ENCODE data around the gene MELK.
"Not testable (repeated sequence)": the region's sequence is repeated elsewhere in the genome, so short reads cannot be mapped to it uniquely, and the experiment has no call there.

DNA sequence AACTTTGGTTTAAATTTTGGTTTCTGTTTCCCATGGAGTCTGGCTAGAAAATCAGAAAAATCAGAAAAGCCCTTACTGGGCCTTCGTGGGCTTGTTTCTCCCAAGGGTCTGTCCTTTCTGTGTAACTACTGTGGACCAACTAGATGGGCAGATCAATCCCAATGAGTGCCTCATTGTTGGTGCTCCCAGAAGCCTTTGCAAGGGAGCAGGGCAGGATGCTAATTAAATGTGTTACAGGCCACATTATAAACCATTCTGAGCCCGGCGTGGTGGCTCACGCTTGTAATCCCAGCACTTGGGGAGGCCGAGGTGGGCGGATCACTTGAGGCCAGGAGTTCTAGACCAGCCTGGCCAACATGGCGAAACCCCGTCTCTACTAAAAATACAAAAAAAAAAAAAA, 1.4 kb downstream of the MELK start:
- TF ChIP-seq, protein P1, sequence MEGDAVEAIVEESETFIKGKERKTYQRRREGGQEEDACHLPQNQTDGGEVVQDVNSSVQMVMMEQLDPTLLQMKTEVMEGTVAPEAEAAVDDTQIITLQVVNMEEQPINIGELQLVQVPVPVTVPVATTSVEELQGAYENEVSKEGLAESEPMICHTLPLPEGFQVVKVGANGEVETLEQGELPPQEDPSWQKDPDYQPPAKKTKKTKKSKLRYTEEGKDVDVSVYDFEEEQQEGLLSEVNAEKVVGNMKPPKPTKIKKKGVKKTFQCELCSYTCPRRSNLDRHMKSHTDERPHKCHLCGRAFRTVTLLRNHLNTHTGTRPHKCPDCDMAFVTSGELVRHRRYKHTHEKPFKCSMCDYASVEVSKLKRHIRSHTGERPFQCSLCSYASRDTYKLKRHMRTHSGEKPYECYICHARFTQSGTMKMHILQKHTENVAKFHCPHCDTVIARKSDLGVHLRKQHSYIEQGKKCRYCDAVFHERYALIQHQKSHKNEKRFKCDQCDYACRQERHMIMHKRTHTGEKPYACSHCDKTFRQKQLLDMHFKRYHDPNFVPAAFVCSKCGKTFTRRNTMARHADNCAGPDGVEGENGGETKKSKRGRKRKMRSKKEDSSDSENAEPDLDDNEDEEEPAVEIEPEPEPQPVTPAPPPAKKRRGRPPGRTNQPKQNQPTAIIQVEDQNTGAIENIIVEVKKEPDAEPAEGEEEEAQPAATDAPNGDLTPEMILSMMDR (IDR thresholded peaks at IDR 0.05) = not testable (repeated sequence)
- TF ChIP-seq EP300, POLR2AphosphoS5 (IDR thresholded peaks at IDR 0.05): not testable (repeated sequence)

Data from gastroesophageal sphincter (tissue), 3 donors.